ENCODE data around the gene TSPAN18. TPM values are rescaled to one million over a fixed set of nuclear protein-coding genes. Genes with fewer than 3 reads are reported as not detected.

The TSPAN18 gene
- total RNA-seq, 2 donors from 2014 or later: 3.4 to 13.4 TPM

DNA sequence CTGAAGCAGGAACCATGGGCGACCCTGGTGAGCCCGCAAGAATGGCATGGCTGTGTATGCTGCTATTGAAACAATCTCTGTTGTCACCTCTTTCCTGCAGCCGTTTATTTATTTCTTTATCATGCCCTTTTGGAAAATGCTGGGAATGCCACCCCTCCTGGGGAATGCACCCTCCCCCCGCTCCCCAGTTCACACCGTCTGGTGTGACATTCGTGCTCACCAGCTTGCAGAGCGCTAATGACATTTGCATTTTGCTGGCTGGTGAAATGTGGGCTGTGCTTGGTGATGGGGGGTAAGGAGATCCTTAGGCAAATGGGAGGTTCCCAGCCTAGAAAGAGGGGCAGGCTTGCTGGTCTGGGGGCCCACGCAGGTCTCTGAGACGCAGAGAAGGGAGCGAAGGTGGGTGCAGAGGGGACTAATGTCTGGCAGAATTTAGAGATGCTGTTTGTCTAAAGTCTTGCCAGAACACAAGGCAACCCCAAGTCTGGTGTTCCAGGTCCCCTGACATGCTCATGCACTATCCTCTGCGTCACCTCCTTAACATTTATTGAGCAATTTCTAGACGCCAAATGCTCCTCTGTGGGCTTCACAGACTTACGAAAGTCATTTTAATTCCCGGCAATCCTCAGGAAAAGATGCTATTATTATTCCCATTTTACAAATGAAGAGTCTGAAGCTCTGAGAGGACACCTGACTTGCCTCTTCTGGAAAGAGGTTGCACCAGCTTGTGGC lies 132.2 kb downstream of the TSPAN18 start:
- H3K4me3 ChIP-seq: no peak overlapping the region
- no peaks in the 10 kb centered on the region for H3K36me3 ChIP-seq
- TF ChIP-seq CTCF (IDR thresholded peaks at IDR 0.05): no peak
- intact Hi-C loops (cut with DNase I): no loop called here
- H3K4me1 ChIP-seq: no peaks in the 10 kb centered on the region
- H3K9ac ChIP-seq (ENCODE audit: low read depth in 2 of 2, low read length in 2 of 2): no peak overlapping the region
- H3K27ac ChIP-seq: no peak overlapping the region
- H3K27me3 ChIP-seq: no peaks in the 10 kb centered on the region
- no peak for DNase-seq
- no peaks in the 10 kb centered on the region for H3K9me3 ChIP-seq

DNA sequence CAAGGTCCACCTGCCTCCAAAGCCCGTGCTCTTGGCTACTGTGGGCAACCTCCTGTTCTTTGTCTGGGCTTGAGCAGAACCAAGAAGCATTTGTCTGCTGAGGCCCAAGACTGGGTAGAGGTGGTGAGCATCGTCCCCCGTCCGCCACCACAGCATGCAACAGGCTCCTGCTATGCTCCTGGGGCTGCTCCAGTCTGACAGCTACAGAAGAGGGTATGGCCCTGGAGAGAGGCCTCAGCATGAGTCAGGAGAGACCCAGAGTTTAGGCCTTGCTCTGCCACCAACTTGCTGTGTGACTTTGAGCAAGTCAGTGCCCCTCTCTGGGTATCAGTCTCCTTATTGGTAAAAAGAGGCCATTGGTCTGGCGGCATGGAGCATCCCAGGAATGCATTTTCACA lies 132.8 kb downstream of the TSPAN18 start:
- no peak for DNase-seq
- Histone ChIP-seq H3K9me3 (no peaks in the 10 kb centered on the region), H3K27ac (no peak overlapping the region), H3K4me3 (no peak overlapping the region), H3K9ac (ENCODE audit: low read depth in 2 of 2, low read length in 2 of 2) (no peak overlapping the region), H3K36me3 (no peaks in the 10 kb centered on the region), H3K4me1 (no peaks in the 10 kb centered on the region), H3K27me3 (no peaks in the 10 kb centered on the region)
- intact Hi-C loops (cut with DNase I): no loop called here
- no peak for TF ChIP-seq CTCF (IDR thresholded peaks at IDR 0.05)

DNA sequence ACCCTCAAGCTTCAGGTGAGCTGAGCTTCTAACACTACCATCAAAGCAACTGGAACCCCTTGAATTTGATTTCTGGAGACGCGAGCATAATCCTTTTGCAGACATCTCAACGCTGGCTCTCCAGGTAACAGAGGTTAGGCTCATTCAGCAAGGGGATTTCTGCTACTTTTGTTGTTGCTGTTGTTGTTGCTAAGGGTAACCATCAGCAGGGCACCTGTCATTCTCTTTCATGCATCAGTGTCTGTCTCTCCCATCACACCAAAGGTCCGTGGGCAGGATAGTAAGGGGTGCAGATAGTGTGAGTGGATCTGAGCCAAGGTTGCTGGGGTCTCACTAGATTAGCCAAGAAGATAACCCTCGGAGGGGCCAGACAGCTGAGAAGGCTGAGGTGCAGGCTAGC lies 133.6 kb downstream of the TSPAN18 start:
- Histone ChIP-seq H3K36me3 (no peaks in the 10 kb centered on the region), H3K27me3 (no peaks in the 10 kb centered on the region), H3K27ac (no peak overlapping the region), H3K9me3 (no peaks in the 10 kb centered on the region), H3K9ac (ENCODE audit: low read depth in 2 of 2, low read length in 2 of 2) (no peak overlapping the region), H3K4me3 (no peak overlapping the region), H3K4me1 (no peaks in the 10 kb centered on the region)
- DNase-seq: no peak
- intact Hi-C loops (cut with DNase I): no loop called here
- no peak for TF ChIP-seq CTCF (IDR thresholded peaks at IDR 0.05)

DNA sequence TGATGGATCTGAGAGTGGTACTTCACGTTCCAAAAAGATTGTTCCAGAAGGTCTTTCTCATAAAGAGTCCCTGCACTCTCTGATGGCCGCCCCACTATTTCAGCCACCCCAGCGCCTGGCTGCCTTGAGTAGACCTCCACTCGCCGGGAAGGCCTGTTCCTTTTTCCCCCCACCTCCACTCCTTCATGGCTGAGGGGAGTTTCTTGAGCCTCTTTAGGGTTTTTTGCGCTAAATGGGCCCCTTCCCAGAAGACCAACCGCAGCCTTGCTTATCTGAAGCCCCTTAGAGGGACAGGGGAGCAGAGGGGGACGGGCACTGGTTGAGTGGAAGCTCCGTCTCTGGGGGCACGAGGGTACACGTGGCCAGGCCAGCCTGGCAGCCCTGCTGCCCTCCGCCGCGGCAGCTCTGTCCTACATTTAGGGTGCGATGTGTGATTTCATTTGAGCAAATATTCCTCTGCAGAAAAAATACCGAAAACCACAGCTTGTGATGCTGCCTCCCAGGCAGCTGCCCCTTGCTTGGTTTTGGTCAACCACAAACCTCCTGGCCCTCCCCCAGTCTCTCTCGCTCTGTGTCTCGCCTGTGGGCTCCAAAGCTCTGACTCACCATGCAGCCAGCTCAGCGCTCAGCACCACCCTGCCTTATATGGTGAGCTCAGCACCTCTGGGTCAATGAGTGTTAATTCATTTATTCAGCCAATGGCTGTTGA lies 135.2 kb downstream of the TSPAN18 start:
- no peaks in the 10 kb centered on the region for H3K4me1 ChIP-seq
- peak overlapping the region; percentile 70 for H3K27ac ChIP-seq
- H3K9me3 ChIP-seq: no peaks in the 10 kb centered on the region
- H3K27me3 ChIP-seq: no peaks in the 10 kb centered on the region
- H3K36me3 ChIP-seq: no peaks in the 10 kb centered on the region
- intact Hi-C loops (cut with DNase I): no loop called here
- no peak for TF ChIP-seq CTCF (IDR thresholded peaks at IDR 0.05)
- no peak overlapping the region for H3K4me3 ChIP-seq
- H3K9ac ChIP-seq (ENCODE audit: low read depth in 2 of 2, low read length in 2 of 2): no peak overlapping the region
- peak; percentile 54 for DNase-seq

GRCh38 chr11:44862558-44863101 lies 135.9 kb downstream of the TSPAN18 start:
- no peak for TF ChIP-seq CTCF (IDR thresholded peaks at IDR 0.05)
- H3K27ac ChIP-seq: peak overlapping the region; percentile 70

More at GRCh38 chr11:44862558-44863101, 135.9 kb downstream of the TSPAN18 start:
- no peak overlapping the region for H3K4me3 ChIP-seq
- H3K9ac ChIP-seq (ENCODE audit: low read depth in 2 of 2, low read length in 2 of 2): no peak overlapping the region
- no peak for DNase-seq
- no peaks in the 10 kb centered on the region for H3K4me1 ChIP-seq
- H3K36me3 ChIP-seq: no peaks in the 10 kb centered on the region
- H3K9me3 ChIP-seq: no peaks in the 10 kb centered on the region
- intact Hi-C loops (cut with DNase I): no loop called here
- no peaks in the 10 kb centered on the region for H3K27me3 ChIP-seq

Data from colonic mucosa (tissue), 4 donors.